Keratinocyte (primary cell): ENCODE results near the gene PLPPR1. TPM values are rescaled to one million over a fixed set of nuclear protein-coding genes. Genes with fewer than 3 reads are reported as not detected.

Experiments used
- DNase-seq: peaks from one replicate; pipeline ENCODE4 v3.0.0-alpha.2; 2011; ENCODE audit warnings: low read depth, missing footprints, low spot score
- FAIRE-seq: peaks from 2 replicates; lab custom pipeline; 2011; peaks lifted over from hg19 to GRCh38; lab: Jason Lieb, UNC
- H2AFZ ChIP-seq: 2 replicates; pipeline ENCODE4 v1.6.0; 2012; ENCODE audit warnings: low read length, control low read depth, inconsistent platforms; ENCODE audit not compliant: control insufficient read depth
- H3K27ac ChIP-seq: 2 replicates; pipeline ENCODE4 v1.5.1; 2011; ENCODE audit warnings: low read length; ENCODE audit not compliant: control insufficient read depth, insufficient read depth
- H3K27me3 ChIP-seq: 3 replicates; pipeline ENCODE4 v1.6.0; 2011; ENCODE audit warnings: low read length; ENCODE audit not compliant: control insufficient read depth, insufficient read depth; ENCODE audit errors: extremely low read depth
- H3K36me3 ChIP-seq, 2 experiments: 2 replicates in 1 of 2; 3 replicates in 1 of 2; pipeline ENCODE4 v1.5.1; 2011; ENCODE audit warnings: low read length in 2 of 2, mild to moderate bottlenecking in 1 of 2; ENCODE audit not compliant: control insufficient read depth in 2 of 2, insufficient read depth in 2 of 2; ENCODE audit errors: extremely low read depth in 1 of 2
- H3K4me1 ChIP-seq: 3 replicates; pipeline ENCODE4 v1.5.1; 2011; ENCODE audit warnings: low read length; ENCODE audit not compliant: control insufficient read depth, insufficient read depth; ENCODE audit errors: extremely low read depth
- H3K4me2 ChIP-seq: 3 replicates; pipeline ENCODE4 v1.6.0; 2011; ENCODE audit warnings: low read depth, low read length; ENCODE audit not compliant: control insufficient read depth, insufficient read depth; ENCODE audit errors: extremely low read depth
- H3K4me3 ChIP-seq, 3 experiments: fragments of 200-600 bp in 1 of 3; sonication (generic) in 1 of 3; 2 replicates in 2 of 3; 3 replicates in 1 of 3; pipeline ENCODE4 v1.5.1; 2011 to 2016; ENCODE audit warnings: low read length in 3 of 3, mild to moderate bottlenecking in 3 of 3, control low read depth in 2 of 3, inconsistent platforms in 1 of 3, low read depth in 1 of 3, mixed read lengths in 1 of 3, mixed run types in 1 of 3, moderate library complexity in 1 of 3; ENCODE audit not compliant: control insufficient read depth in 2 of 3, insufficient read depth in 2 of 3; ENCODE audit errors: extremely low read depth in 1 of 3
- H3K79me2 ChIP-seq: 2 replicates; pipeline ENCODE4 v1.6.0; 2012; ENCODE audit warnings: low read length; ENCODE audit not compliant: control insufficient read depth, insufficient read depth
- H3K9ac ChIP-seq: 3 replicates; pipeline ENCODE4 v1.6.0; 2011; ENCODE audit warnings: low read length; ENCODE audit not compliant: control insufficient read depth, insufficient read depth; ENCODE audit errors: extremely low read depth
- H3K9me1 ChIP-seq: 3 replicates; pipeline ENCODE4 v1.6.0; 2011; ENCODE audit warnings: low read length; ENCODE audit not compliant: control insufficient read depth, insufficient read depth; ENCODE audit errors: extremely low read depth
- H3K9me3 ChIP-seq: 2 replicates; pipeline ENCODE4 v1.5.1; 2012; ENCODE audit warnings: low read depth, low read length; ENCODE audit not compliant: control insufficient read depth
- H4K20me1 ChIP-seq: 3 replicates; pipeline ENCODE4 v1.6.0; 2011; ENCODE audit warnings: low read length; ENCODE audit not compliant: control insufficient read depth, insufficient read depth; ENCODE audit errors: extremely low read depth
- EZH2 ChIP-seq: IDR thresholded peaks from one replicate; pipeline ENCODE4 v1.6.1; 2012; ENCODE audit warnings: inconsistent platforms, mild to moderate bottlenecking, low read length, moderate library complexity
- dilution Hi-C: fragments of 300-500 bp; cut with MboI; formaldehyde crosslinking; loops from one replicate; pipeline ENCODE4 v1.7.0; 2020; ENCODE audit warnings: low sequenced_read_pairs; ENCODE audit not compliant: extremely low pct_ligation_motif_present
- polyA plus RNA-seq, 5 experiments: library from polyadenylated mRNA; depleted of rRNA in 3 of 5; stranded (reverse) in 3 of 5; stranded (forward) in 1 of 5; unstranded in 1 of 5; fragments of >200 nt; gene quantifications; 1 replicate in 1 of 5; 2 replicates in 3 of 5; 3 replicates in 1 of 5; pipeline versions ENCODE4 v1.2.1 to v1.2.3, GENCODE V29; 2011 to 2012; ENCODE audit warnings: missing spikeins in 2 of 5, low read depth in 1 of 5, low replicate concordance in 1 of 5
- TF ChIP-seq, protein P1 (sequence below), 3 experiments: IDR thresholded peaks in 1 of 3; conservative IDR thresholded peaks in 1 of 3; optimal IDR thresholded peaks in 1 of 3; 2 replicates in 2 of 3; 3 replicates in 1 of 3; pipeline versions ENCODE3 to v1.5.1; 2011; ENCODE audit warnings: low read length in 3 of 3, mild to moderate bottlenecking in 3 of 3, moderate library complexity in 2 of 3, control low read depth in 1 of 3, inconsistent platforms in 1 of 3; ENCODE audit not compliant: insufficient read depth in 2 of 3; ENCODE audit errors: extremely low read depth in 1 of 3

PLPPR1 gene
- polyA plus RNA-seq, 1 donor (not counting 4 experiments of a cell fraction or from before 2014, with no cell fraction given) = not detected

DNA sequence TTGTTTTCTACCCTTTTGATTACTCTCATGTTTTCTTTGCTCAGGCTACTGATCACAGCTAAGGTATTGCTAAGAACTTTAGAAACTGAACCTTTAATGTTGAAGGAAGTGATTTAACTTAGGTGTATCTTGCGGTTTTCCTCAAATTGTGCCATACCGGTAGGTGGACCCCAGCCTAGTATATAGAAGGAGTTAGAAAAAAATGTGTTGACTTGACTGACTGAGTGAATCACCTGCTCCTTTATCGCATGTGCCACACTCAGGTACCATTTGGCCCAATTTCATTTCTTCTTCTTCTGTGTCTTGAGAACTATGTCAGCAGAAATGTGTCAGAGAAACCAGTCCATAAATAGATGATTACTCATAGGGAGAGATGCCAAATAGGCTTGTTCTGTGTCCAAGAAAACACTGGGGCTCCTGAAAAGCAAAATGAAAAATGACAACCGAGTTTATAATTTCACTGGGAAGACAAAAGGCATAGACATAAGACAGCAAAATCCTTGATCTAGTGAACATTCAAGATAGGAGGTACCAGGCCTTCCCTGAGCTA is 19.4 kb downstream of the PLPPR1 start:
- Histone ChIP-seq H2AFZ (no peak overlapping the region), H3K27ac (no peak overlapping the region), H4K20me1 (no peaks in the 10 kb centered on the region), H3K27me3 (no peaks in the 10 kb centered on the region), H3K4me1 (no peaks in the 10 kb centered on the region), H3K79me2 (no peaks in the 10 kb centered on the region), H3K9me1 (no peaks in the 10 kb centered on the region), H3K36me3 (no peaks in the 10 kb centered on the region), H3K9me3 (no peaks in the 10 kb centered on the region), H3K4me3 (no peak overlapping the region), H3K9ac (no peak overlapping the region), H3K4me2 (no peak overlapping the region)
- dilution Hi-C loops = no loop called here
- FAIRE-seq (no peak), DNase-seq (no peak)
- TF ChIP-seq, protein P1, sequence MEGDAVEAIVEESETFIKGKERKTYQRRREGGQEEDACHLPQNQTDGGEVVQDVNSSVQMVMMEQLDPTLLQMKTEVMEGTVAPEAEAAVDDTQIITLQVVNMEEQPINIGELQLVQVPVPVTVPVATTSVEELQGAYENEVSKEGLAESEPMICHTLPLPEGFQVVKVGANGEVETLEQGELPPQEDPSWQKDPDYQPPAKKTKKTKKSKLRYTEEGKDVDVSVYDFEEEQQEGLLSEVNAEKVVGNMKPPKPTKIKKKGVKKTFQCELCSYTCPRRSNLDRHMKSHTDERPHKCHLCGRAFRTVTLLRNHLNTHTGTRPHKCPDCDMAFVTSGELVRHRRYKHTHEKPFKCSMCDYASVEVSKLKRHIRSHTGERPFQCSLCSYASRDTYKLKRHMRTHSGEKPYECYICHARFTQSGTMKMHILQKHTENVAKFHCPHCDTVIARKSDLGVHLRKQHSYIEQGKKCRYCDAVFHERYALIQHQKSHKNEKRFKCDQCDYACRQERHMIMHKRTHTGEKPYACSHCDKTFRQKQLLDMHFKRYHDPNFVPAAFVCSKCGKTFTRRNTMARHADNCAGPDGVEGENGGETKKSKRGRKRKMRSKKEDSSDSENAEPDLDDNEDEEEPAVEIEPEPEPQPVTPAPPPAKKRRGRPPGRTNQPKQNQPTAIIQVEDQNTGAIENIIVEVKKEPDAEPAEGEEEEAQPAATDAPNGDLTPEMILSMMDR (optimal IDR thresholded peaks at IDR 0.05 in 1 of 3, IDR thresholded peaks at IDR 0.05 in 1 of 3, conservative IDR thresholded peaks at IDR 0.05 in 1 of 3; ENCODE audit: extremely low read depth in 1 of 3, insufficient read depth in 2 of 3, low read length in 3 of 3) = no peak
- TF ChIP-seq EZH2 = no peak

DNA sequence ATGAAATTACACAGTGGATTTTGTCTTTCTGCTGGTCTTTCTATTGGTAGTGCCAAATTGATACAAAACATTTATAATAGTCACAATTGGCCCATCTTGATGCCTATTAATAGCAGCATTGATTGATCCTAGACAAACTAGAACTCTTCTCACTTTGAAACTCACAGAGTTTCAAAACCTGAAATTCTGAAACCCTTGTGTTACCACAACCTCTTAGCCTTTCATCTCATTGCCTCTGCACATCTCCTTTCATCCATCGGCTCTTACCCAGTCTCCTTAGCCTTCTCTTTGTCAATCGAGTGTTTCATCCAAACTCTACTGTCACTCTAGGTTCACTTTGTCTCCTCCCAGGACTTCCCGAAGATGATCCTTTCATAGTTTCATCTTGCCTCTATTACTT is 22.1 kb downstream of the PLPPR1 start:
- TF ChIP-seq, protein P1 (optimal IDR thresholded peaks at IDR 0.05 in 1 of 3, IDR thresholded peaks at IDR 0.05 in 1 of 3, conservative IDR thresholded peaks at IDR 0.05 in 1 of 3; ENCODE audit: extremely low read depth in 1 of 3, insufficient read depth in 2 of 3, low read length in 3 of 3) = no peak
- TF ChIP-seq EZH2 = no peak

More for the DNA sequence above, 22.1 kb downstream of the PLPPR1 start:
- Histone ChIP-seq H2AFZ (no peak overlapping the region), H3K4me3 (no peak overlapping the region), H3K4me2 (no peak overlapping the region), H3K9me3 (no peaks in the 10 kb centered on the region), H3K9ac (no peak overlapping the region), H3K27me3 (no peaks in the 10 kb centered on the region), H3K9me1 (no peaks in the 10 kb centered on the region), H4K20me1 (no peaks in the 10 kb centered on the region), H3K4me1 (no peaks in the 10 kb centered on the region), H3K27ac (no peak overlapping the region), H3K36me3 (no peaks in the 10 kb centered on the region), H3K79me2 (no peaks in the 10 kb centered on the region)
- FAIRE-seq = no peak
- DNase-seq = no peak
- dilution Hi-C loops = no loop called here
